ENCODE measurements around the gene PRXL2B. TPM values are rescaled to one million over a fixed set of nuclear protein-coding genes. Genes with fewer than 3 reads are reported as not detected.
A peak's percentile ranks its signal among the peaks of the same experiment; 100 is the strongest.

PRXL2B gene, protein sequence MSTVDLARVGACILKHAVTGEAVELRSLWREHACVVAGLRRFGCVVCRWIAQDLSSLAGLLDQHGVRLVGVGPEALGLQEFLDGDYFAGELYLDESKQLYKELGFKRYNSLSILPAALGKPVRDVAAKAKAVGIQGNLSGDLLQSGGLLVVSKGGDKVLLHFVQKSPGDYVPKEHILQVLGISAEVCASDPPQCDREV
- 10 to 100 TPM; 35.6 to 40.6 TPM for total RNA-seq

DNA sequence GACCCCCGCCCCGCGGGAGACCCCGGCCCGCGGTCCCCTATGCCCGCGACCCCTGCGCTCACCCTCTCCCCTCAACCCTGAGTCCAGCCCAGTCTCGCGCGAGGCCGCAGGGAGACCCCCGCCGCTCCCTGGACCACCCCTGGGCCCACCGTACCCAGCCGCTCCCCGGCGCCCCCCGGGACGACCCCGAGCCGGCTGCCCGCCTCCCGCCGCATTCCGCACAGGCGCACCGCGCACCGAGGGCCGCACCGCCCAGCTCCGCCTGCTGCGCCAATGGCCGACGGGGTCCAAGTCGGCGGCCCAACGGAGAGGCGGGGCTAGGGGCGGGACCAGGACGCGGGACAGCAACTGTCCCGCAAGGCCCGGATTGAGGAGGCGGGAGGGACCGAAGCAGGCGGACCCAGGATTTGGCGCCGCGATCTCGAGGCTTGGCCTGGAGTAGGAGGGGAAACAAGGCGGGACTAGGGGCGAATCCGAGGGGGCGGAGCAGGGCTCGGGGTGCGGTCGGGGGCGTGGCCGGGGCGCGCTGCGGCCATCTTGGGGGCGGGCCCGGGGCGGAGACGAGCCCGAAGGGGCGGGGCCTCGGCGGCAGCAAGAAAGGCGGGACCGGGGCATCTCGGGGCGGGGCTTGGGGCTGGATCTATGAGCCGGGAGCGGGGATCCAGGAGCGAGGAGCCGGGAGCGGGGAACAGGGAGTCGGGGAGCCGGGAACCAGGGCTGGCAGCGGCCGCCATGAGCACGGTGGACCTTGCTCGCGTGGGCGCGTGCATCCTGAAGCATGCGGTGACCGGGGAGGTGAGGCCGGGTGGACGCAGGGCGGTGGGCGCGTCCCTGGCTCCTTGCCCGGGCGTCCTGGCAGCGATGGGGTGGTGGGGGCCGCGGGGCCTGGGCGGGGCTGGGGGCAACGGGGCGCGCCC lies at the start of gene PRXL2B:
PRXL2B (plus strand) TSS at position 624 of the 917 bp plus-strand sequence; CDS start at position 733, 109 bp downstream.
- Mint-ChIP-seq H3K27me3 (ENCODE audit: low read depth) (no peaks in the 10 kb centered on the region), H3K36me3 (ENCODE audit: low read depth) (peaks cover 14% of the 10 kb centered on the region), H3K4me1 (ENCODE audit: low read depth) (peaks cover 32% of the 10 kb centered on the region), H3K27ac (peak within 1 kb of the TSS; percentile 93), H3K9me3 (ENCODE audit: insufficient read depth) (no peaks in the 10 kb centered on the region), H3K4me3 (peak within 1 kb of the TSS; percentile 82)
- DNase-seq (peak; percentile 99), ATAC-seq (peak; percentile 86)
- POLR2A ChIA-PET: interaction anchor here (0.9 to 5.1 kb wide), 15 partner anchors 8 to 382 kb away, joined by 3 to 130 read pairs (median 10); partner anchors contain the start of genes MORN1, PANK4, RER1 and TNFRSF14
- CTCF ChIA-PET: interaction anchor here (1.0 to 5.0 kb wide), 8 partner anchors 9 to 392 kb away, joined by 3 to 42 read pairs (median 8); partner anchors contain the start of genes FAAP20, PANK4 and TNFRSF14

DNA sequence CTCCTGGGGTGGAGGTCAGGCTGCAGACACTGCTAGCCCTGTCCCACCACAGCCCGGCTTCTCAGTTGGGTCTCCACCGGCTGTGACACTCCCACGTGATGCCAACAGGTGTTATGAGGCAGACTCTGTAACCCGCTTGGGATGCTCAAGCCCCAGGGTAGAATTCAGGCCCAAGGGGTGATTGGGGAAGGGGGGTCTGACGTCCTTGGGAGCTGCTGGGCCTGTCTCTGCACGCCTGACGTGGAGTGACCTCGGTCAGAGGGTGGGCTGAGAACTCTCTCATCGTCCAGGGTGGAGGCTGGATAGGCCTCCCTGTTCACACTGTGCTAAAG lies 48.8 kb upstream of the PRXL2B start:
- ChIA-PET POLR2A (no interaction called here), CTCF (no interaction called here)
- ATAC-seq (no peak), DNase-seq (no peak)
- Mint-ChIP-seq H3K27me3 (ENCODE audit: low read depth) (peaks cover 19% of the 10 kb centered on the region), H3K4me1 (ENCODE audit: low read depth) (peaks cover 4% of the 10 kb centered on the region), H3K4me3 (no peak overlapping the region), H3K36me3 (ENCODE audit: low read depth) (no peaks in the 10 kb centered on the region), H3K27ac (no peak overlapping the region), H3K9me3 (ENCODE audit: insufficient read depth) (no peaks in the 10 kb centered on the region)

DNA sequence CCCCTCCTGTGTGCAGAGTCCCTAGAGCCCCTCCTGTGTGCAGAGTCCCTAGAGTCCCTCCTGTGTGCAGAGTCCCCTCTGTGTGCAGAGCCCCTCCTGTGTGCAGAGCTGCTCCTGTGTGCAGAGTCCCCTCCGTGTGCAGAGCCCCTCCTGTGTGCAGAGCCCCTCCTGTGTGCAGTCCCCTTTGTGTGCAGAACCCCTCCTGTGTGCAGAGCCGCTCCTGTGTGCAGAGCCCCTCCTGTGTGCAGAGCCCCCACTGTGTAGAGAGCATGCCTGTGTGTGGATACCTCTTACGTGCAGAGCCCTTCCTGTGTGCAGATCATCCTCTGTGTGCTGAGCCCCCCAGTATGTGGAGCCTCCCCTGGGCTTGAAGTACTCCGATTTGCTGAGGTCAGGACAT lies 48.2 kb upstream of the PRXL2B start:
- ATAC-seq: no peak
- H3K4me3 Mint-ChIP-seq: no peak overlapping the region
- peaks cover 4% of the 10 kb centered on the region for H3K4me1 Mint-ChIP-seq (ENCODE audit: low read depth)
- POLR2A ChIA-PET: no interaction called here
- H3K27me3 Mint-ChIP-seq (ENCODE audit: low read depth): peaks cover 17% of the 10 kb centered on the region
- no peak for DNase-seq
- H3K36me3 Mint-ChIP-seq (ENCODE audit: low read depth): no peaks in the 10 kb centered on the region
- no peaks in the 10 kb centered on the region for H3K9me3 Mint-ChIP-seq (ENCODE audit: insufficient read depth)
- CTCF ChIA-PET: interaction anchor here (0.7 to 1.1 kb wide), 2 partner anchors 9 kb away, joined by 3 to 4 read pairs; no protein-coding TSS in a partner anchor
- no peak overlapping the region for H3K27ac Mint-ChIP-seq

DNA sequence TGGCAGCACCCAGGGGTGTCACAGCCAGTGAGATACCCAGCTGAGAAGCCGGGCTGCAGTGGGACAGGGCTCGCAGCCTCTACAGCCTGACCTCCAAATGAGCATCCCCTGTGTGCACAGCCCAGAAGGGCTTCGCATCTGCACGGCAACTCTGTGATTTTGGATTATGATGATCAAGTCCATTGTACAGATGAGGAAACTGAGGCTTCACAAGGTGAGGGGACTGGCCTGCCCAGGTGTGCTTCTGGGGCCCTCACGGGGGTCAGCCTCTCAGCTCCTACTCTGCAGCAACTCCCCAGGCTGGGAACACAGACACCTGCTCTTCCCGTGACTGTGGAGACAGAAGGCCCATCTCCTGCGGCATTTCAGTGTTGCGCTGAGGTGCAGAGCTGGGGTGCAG lies 47.7 kb upstream of the PRXL2B start:
- ChIA-PET POLR2A (interaction anchor here (1.0 kb wide), 1 partner anchor 39 kb away, joined by 3 read pairs; no protein-coding TSS in a partner anchor), CTCF (interaction anchor here (0.7 to 1.1 kb wide), 2 partner anchors 9 to 10 kb away, joined by 3 to 4 read pairs; no protein-coding TSS in a partner anchor)
- Mint-ChIP-seq H3K36me3 (ENCODE audit: low read depth) (no peaks in the 10 kb centered on the region), H3K9me3 (ENCODE audit: insufficient read depth) (no peaks in the 10 kb centered on the region), H3K4me1 (ENCODE audit: low read depth) (peaks cover 5% of the 10 kb centered on the region), H3K27ac (no peak overlapping the region), H3K27me3 (ENCODE audit: low read depth) (peaks cover 13% of the 10 kb centered on the region), H3K4me3 (no peak overlapping the region)
- DNase-seq (no peak), ATAC-seq (no peak)

DNA sequence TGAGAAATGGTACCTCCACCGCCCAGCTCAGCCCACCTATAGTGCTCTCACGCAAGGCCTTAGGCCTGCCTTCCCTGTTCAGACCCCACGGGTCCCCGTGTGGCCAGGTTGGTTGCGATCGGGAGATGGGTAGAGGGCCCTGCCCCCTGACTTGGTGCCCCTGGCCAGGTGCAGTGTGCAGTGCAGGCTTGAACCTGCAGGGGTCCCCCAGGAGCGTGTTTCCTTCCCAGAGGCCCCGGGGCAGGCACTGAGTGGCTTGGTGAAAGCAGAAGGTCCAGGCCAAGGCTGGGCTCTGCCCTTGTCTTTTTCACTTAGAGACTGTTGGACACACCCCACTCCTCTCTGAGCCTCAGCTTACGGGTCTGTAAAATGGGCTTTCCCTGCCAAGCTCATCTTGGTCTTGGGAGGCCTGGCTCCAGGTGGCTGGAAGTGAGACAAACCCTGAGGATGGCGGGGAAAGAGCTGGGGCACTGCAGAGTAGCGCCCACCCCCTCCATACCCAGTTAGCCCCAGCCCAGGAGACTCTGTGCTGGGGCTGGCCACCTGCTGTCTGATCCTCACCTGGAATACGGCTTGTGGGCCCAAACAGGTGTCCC lies 47.2 kb upstream of the PRXL2B start:
- Mint-ChIP-seq H3K36me3 (ENCODE audit: low read depth) (no peaks in the 10 kb centered on the region), H3K27ac (no peak overlapping the region), H3K9me3 (ENCODE audit: insufficient read depth) (no peaks in the 10 kb centered on the region), H3K27me3 (ENCODE audit: low read depth) (peaks cover 11% of the 10 kb centered on the region), H3K4me1 (ENCODE audit: low read depth) (peaks cover 8% of the 10 kb centered on the region), H3K4me3 (no peak overlapping the region)
- DNase-seq (peak; percentile 48), ATAC-seq (peak; percentile 46)
- ChIA-PET CTCF (interaction anchor here (0.7 to 1.1 kb wide), 3 partner anchors 8 to 13 kb away, joined by 3 to 4 read pairs (median 3); partner anchors contain the start of gene PANK4), POLR2A (interaction anchor here (1.0 kb wide), 1 partner anchor 38 kb away, joined by 3 read pairs; no protein-coding TSS in a partner anchor)

DNA sequence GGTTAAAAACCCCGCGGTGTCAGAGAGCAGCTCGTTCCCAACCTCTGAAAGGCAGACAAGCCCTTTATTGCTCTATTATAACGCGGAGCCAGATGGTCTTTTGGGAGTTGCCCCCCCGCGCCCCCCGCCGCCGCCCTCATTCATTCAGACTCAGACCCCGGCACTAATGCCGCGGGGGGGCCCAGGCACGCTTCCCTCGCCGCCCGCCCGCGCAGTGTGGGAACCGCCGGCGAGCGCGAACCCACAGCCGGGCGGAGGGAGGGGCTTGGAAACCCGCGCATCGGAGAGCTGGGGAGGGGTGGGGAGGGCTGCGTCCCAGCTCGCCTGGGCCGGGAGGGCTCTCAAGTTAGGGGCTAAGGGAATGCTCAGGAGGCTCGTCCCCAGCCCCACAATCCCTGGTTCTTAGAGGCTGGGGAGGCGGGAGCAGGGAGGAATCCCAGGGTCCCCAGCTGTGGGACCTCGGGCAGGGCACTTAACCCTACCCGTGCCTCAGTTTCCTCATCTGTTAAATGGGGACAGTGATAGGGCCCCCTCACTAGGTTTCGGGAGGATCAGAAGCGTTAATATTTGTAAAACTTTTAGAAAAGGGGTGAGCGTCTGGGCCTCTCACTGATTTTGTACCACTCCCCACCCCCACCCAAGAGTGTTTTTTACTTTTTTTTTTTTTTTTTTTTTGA lies 45.6 kb upstream of the PRXL2B start:
- no peaks in the 10 kb centered on the region for H3K36me3 Mint-ChIP-seq (ENCODE audit: low read depth)
- no peak for ATAC-seq
- H3K27ac Mint-ChIP-seq: no peak overlapping the region
- H3K27me3 Mint-ChIP-seq (ENCODE audit: low read depth): peaks cover 8% of the 10 kb centered on the region
- CTCF ChIA-PET: no interaction called here
- DNase-seq: no peak
- POLR2A ChIA-PET: interaction anchor here (1.1 kb wide), 1 partner anchor 16 kb away, joined by 4 read pairs; no protein-coding TSS in a partner anchor
- H3K4me3 Mint-ChIP-seq: no peak overlapping the region
- H3K4me1 Mint-ChIP-seq (ENCODE audit: low read depth): peaks cover 14% of the 10 kb centered on the region
- H3K9me3 Mint-ChIP-seq (ENCODE audit: insufficient read depth): no peaks in the 10 kb centered on the region

DNA sequence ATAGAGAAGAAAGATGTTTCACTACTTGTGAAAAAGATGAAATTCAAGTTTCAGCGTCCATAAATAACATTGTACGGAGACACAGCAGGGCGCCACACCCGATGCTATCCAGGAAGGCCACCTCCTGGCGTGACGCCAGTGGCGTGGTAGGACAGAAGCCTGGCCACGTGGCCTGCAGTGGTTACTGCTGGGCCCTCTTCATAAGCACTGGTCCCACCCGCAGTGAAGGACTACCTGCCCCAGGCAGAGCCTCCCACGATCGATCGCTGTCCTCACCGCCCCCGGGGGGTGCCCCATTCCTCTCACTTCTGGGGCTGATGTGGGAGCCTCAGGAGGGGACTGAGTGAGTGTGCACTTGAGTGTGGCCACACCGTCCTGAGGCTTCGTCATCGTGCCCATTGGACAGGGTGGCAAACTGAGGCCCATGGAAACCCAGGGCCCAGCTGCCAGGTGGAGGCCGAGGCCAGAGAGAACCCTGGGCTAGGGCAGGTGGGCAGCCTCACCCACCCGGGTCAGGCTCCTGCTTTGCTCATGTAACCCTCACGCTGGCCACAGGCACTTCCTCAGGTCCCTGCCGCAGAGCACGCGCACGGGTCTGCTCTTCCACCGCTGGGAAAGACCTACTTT lies 44.8 kb upstream of the PRXL2B start:
- no peak overlapping the region for H3K27ac Mint-ChIP-seq
- ChIA-PET CTCF (no interaction called here), POLR2A (interaction anchor here (1.5 kb wide), 1 partner anchor 43 kb away, joined by 4 read pairs; no protein-coding TSS in a partner anchor)
- peaks cover 8% of the 10 kb centered on the region for H3K27me3 Mint-ChIP-seq (ENCODE audit: low read depth)
- H3K36me3 Mint-ChIP-seq (ENCODE audit: low read depth): no peaks in the 10 kb centered on the region
- H3K9me3 Mint-ChIP-seq (ENCODE audit: insufficient read depth): no peaks in the 10 kb centered on the region
- DNase-seq (no peak), ATAC-seq (no peak)
- H3K4me3 Mint-ChIP-seq: no peak overlapping the region
- H3K4me1 Mint-ChIP-seq (ENCODE audit: low read depth): peaks cover 14% of the 10 kb centered on the region

DNA sequence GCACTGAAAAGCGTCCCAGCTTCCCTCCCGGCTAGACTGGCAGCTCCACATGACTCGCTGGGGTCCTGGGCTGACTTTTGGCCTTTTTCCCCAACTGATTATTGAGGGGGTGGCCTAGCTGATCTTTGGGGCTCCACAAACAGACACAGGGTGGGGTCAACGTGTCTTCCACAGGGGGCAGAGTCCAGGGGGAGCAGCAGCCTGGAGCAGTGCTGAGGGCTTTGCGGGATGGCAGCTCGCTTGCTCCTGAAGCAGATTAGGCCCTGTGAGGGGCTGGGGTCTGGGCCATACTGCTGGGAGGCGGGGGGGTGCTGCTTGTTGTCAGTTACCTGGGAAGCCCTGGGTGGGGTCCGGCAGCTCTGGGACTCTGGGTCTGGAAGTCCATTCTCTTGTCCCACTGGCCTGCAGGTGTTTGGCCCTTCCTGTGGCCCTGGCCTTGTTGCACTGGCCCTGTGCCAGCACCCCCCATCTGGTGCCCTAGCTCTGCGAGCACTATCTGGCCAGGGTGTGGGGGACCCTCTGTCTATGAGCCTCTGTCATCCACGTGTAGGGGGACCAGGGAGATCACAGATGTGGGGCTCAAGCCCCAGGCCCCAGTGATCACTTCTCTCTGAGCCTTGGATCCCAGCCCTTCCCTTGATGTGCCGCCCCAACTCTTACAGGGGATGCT lies 44.2 kb upstream of the PRXL2B start:
- no peak overlapping the region for H3K27ac Mint-ChIP-seq
- ATAC-seq: no peak
- peaks cover 4% of the 10 kb centered on the region for H3K27me3 Mint-ChIP-seq (ENCODE audit: low read depth)
- ChIA-PET CTCF (no interaction called here), POLR2A (interaction anchor here (1.5 kb wide), 1 partner anchor 43 kb away, joined by 4 read pairs; no protein-coding TSS in a partner anchor)
- H3K4me3 Mint-ChIP-seq: no peak overlapping the region
- peaks cover 14% of the 10 kb centered on the region for H3K4me1 Mint-ChIP-seq (ENCODE audit: low read depth)
- no peaks in the 10 kb centered on the region for H3K9me3 Mint-ChIP-seq (ENCODE audit: insufficient read depth)
- H3K36me3 Mint-ChIP-seq (ENCODE audit: low read depth): no peaks in the 10 kb centered on the region
- no peak for DNase-seq

DNA sequence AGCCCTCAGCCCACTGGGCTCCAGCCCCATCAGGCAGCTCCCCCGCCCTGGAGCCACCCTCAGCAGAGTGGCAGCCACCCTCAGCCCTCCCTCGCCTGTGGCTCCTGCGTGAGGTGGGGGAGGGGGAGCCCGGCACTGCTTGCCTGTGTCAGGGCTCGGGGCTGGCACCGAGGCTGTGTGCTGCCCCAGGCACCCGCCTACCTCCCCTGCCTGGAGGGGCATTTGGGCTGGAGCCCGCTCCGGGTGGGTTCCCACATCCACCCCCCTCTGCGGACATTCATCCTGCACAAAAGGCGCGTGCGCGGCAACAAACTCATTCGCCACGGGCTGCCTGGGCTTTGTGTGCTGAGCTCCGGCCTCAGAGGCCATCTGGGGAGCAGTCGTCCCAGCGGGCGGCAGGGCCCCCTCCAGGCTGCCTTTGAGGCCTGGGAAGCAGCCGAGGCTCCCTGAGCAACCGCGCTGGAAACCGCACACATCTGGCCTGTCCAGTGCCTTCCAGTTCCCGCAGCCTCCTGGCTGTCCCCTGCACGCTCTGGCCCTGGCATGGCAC lies 43.0 kb upstream of the PRXL2B start:
- H3K27me3 Mint-ChIP-seq (ENCODE audit: low read depth): peaks cover 4% of the 10 kb centered on the region
- peaks cover 23% of the 10 kb centered on the region for H3K4me1 Mint-ChIP-seq (ENCODE audit: low read depth)
- no peaks in the 10 kb centered on the region for H3K36me3 Mint-ChIP-seq (ENCODE audit: low read depth)
- H3K4me3 Mint-ChIP-seq: no peak overlapping the region
- no peaks in the 10 kb centered on the region for H3K9me3 Mint-ChIP-seq (ENCODE audit: insufficient read depth)
- POLR2A ChIA-PET: interaction anchor here (5.5 kb wide), 1 partner anchor 18 kb away, joined by 96 read pairs; the partner anchor contains the start of gene PANK4
- ATAC-seq: no peak
- no peak overlapping the region for H3K27ac Mint-ChIP-seq
- CTCF ChIA-PET: interaction anchor here (1.2 kb wide), 1 partner anchor 128 kb away, joined by 5 read pairs; no protein-coding TSS in a partner anchor
- DNase-seq: peak; percentile 55

Measured in activated CD8-positive, alpha-beta T cell treated with anti-CD3 and anti-CD28 coated beads, Interleukin-2, amount 10 ng/mL, durations not matched to agents 7 days and 5 days (primary cell).